ENCODE measurements around the gene PRRX2.

- TF ChIP-seq POLR2AphosphoS5 (IDR thresholded peaks at IDR 0.05; ENCODE audit: low read depth, low read length), result no peak
- no peak for TF ChIP-seq TAF1 (IDR thresholded peaks at IDR 0.05; ENCODE audit: borderline replicate concordance, insufficient read depth, low read length)
- TF ChIP-seq, protein P1, sequence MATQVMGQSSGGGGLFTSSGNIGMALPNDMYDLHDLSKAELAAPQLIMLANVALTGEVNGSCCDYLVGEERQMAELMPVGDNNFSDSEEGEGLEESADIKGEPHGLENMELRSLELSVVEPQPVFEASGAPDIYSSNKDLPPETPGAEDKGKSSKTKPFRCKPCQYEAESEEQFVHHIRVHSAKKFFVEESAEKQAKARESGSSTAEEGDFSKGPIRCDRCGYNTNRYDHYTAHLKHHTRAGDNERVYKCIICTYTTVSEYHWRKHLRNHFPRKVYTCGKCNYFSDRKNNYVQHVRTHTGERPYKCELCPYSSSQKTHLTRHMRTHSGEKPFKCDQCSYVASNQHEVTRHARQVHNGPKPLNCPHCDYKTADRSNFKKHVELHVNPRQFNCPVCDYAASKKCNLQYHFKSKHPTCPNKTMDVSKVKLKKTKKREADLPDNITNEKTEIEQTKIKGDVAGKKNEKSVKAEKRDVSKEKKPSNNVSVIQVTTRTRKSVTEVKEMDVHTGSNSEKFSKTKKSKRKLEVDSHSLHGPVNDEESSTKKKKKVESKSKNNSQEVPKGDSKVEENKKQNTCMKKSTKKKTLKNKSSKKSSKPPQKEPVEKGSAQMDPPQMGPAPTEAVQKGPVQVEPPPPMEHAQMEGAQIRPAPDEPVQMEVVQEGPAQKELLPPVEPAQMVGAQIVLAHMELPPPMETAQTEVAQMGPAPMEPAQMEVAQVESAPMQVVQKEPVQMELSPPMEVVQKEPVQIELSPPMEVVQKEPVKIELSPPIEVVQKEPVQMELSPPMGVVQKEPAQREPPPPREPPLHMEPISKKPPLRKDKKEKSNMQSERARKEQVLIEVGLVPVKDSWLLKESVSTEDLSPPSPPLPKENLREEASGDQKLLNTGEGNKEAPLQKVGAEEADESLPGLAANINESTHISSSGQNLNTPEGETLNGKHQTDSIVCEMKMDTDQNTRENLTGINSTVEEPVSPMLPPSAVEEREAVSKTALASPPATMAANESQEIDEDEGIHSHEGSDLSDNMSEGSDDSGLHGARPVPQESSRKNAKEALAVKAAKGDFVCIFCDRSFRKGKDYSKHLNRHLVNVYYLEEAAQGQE (IDR thresholded peaks at IDR 0.05; ENCODE audit: insufficient read depth in 1 of 2, low read depth in 2 of 2, low read length in 2 of 2), result no peak
Measured at GRCh38 chr9:129759319-129759718, 93.9 kb downstream of the PRRX2 start.

All from PFSK-1 (cell line).